Middle frontal gyrus (tissue), 1 donor: Measurements from ENCODE around the gene TMEM92.
"Not testable (repeated sequence)": the region's sequence is repeated elsewhere in the genome, so short reads cannot be mapped to it uniquely, and the experiment has no call there.

Experiments used
- DNase-seq: peaks from one replicate; pipeline ENCODE4 v3.0.0-alpha.2; 2015; ENCODE audit warnings: low spot score; ENCODE audit errors: extremely low spot score

TMEM92 gene

GRCh38 chr17:50262001-50262794, 12.1 kb upstream of the TMEM92 start:
- DNase-seq, result no peak

DNA sequence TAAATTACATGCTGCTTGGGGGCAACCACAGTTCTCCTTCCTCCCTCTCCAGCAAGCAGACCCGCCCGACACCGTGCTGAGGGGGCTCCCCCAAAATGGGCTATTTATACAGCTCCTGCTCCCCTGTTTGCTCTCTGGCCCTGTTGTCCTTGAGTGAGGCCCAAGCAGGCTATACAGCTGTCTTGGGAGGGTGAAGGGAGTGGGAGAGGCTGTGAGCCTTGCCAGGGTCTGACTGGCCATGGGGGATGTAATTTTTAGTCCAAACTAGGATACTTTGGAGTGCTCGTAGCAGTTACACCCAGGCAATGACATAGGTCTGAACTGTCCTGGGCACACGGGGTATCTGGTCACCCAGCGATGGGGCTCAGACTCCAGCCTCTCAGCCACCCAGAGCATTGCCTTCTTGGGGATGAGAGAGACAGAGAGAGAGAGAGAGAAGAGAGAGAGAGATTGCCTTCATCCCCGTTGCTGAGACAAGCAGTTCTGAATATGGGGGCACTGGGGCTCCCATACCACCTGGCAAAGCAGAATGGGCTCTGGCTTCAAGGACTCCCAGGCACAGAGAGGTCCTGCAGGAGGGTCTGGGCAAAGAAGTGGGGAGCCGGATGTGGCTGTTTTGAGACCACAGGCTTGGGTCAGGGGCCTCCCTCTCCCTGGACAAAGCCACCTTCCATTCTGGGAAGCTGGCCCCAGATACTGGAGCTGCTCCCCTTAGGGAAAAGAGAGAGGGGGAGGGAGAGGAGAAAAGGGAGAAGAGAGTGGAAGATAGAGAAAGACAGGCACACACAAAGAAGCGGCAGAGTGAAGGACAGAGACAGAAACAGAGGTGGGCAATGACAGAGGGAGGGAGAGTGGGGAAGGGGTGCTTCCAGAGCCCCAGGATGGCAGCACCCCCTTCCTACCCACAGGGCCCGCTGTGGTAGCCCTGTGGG, 10.7 kb upstream of the TMEM92 start:
- no peak for DNase-seq

DNA sequence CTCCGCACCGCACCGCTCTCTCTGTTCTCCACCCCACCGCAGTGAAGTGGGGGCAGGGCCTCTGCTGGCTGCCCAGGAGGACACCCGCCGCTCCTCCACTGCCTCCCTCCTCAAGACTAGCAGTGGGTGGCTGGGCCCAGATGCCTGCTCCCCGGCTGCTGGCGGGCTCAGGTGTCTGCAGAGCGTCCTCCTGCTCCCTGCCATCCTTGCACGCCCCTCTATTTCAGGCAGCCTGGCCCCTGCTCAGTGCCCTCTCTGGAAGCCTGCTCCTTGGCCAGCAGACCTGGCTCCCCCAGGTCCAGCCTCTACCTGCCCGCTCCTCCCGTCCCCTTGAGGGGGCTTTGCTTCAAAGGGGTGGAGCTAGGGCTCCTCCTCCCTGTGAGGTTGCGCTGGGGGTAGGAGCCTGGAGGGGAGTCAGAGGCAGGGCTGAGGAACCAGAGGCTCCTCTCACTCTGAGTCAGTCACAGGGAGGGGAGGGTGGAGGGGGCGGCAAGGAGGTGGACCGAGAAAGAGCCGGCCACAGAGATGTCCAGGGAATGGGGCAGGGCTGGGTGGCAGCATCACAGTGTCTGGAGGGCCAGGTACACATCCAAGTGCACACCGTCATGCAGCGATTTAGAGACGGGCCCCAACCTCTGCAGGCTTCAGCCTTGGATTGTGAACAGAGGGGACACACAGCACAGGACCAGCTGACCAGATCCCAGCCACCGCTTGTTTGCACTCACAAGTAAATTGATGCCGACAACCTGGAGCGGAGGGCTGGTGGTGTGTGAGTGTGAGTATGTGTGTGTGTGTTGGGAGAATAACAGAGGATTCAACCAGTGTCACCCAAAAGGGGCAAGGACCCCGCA, 9.8 kb upstream of the TMEM92 start:
- no peak for DNase-seq

- DNase-seq, result no peak
Measured at GRCh38 chr17:50265212-50265611, 9.1 kb upstream of the TMEM92 start.

DNA sequence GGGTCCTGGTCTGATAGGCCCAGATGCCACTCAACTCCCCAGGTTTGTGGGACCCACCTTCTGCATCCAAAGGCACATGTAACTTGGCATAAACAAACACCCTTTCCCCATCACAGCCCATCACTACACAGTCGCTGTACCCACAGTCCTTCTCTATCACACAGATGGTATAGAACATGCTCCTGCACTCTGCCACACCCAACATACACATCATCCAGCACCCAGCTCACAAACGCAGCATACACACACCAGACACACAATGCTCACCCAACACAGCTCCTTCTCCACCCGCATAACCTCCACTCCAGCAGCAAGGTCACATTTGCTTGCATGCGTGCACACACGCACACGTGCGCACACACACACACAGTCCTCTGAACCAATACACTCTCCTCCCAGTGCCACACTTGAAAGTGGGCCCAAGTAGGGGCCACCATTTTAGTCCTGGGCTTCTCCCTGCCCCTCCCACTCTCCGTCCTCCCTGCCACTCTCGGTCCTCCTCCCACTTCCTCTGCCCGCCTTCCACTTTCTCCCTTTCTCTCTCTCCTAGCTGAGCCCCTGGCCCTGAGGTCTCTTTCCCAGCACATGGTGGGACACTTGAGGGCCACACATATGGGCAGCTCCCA, 8.5 kb upstream of the TMEM92 start:
- no peak for DNase-seq

DNA sequence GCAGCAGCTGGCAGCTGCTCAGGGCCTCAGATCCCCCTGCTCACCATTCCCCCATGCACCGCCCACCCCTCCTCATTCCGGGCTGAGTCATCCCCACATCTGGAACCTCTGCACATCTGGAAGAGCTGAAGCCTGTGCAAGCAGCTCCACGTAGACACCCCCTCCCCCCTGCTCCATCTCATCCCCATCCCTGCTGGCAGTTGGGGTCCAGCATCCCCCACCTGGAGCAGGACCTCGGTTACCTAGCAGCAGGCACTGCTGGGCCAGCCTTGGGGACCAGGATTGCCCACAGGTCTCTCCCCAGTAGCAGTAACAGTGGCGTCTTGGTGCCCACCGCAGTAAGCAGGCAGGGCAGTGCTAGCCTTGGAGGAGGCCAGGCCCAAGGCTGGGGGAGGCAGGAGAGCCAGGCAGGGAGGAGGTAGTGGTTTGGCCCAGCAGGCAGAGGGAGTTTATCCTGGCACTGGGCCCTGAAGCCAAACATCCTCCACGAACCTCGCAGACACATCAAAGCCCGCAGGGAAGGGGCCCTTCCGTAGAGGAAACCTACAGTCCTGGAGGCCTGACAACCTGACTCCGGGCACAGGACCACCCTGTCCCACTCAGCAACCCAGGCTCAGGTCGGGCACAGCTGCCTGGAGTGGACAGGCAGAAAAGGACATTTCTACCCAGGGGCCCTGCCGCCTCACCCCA, 7.7 kb upstream of the TMEM92 start:
- no peak for DNase-seq

- no peak for DNase-seq
Measured at GRCh38 chr17:50267074-50267841, 7.0 kb upstream of the TMEM92 start.

GRCh38 chr17:50268026-50268425, 6.2 kb upstream of the TMEM92 start:
- DNase-seq, result no peak

DNA sequence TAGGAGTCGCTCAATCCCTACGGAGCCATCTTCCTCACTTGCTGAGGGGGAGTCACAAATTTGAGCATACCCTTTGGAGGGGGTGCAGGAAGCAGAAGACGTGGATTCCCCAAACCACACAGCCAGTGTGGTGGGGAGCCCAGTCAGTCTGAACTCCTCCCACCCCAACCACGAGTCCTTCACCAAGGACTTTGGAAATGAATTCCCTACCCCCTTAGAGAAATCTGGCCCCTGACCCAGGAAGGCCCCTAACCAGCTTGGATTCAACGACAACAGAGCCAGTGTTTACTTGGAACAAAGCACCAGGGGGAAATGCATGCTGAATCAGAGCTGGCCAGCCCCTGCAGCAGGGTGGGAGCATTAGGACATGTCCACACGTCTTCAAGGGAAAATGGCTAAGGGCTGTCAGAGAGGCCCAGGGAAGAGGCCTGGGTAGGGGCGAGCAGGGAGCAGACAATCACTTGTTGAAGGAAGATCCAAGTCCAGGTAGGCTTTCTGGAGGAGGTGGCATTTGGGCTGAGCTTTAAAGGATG, 5.5 kb upstream of the TMEM92 start:
- DNase-seq, result no peak

DNA sequence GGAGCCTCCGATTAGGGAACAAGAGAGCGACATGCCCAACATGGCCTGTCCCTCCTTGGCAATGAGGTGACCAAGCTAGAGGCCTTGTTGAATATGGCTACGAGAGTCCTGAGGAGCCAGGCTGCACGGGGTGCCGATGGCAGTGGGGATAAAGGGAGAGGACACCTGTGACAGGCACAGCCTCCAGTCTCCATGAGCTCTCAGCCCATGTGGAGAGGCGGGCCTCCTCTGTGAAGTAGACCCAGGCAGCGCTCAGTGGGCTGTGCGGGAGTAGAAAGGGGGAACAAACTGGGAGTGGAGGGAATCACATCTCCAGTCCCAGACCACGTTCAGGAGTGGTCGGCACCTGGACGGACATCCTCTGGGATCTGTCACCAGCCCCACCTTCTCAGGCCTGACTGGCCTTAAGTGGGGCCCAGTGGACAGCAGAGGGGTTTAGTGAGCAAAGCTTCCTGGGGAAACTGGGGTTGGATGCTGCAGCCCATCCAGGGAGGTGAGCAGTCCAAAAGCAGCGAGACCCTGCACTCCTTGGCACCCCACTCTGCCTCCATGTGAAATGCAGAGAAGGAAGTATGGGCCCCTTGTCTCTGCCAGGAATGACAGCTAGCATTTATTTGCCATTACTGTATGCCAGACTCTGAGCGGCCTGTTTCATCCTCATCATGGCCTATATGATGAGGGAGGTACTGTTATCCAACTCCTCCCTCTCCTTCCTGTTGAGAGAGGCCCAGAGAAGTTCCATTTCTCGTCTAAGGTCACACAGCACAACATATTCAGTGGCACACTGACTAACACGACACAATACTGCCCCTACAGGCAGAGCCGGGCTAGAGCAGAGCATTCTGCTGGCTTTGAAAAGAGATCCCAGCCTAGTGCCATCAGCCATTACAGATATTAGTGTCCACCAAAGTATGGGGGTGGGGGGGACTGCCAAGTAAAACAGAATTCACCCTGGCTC, 4.5 kb upstream of the TMEM92 start:
- DNase-seq, result no peak

DNA sequence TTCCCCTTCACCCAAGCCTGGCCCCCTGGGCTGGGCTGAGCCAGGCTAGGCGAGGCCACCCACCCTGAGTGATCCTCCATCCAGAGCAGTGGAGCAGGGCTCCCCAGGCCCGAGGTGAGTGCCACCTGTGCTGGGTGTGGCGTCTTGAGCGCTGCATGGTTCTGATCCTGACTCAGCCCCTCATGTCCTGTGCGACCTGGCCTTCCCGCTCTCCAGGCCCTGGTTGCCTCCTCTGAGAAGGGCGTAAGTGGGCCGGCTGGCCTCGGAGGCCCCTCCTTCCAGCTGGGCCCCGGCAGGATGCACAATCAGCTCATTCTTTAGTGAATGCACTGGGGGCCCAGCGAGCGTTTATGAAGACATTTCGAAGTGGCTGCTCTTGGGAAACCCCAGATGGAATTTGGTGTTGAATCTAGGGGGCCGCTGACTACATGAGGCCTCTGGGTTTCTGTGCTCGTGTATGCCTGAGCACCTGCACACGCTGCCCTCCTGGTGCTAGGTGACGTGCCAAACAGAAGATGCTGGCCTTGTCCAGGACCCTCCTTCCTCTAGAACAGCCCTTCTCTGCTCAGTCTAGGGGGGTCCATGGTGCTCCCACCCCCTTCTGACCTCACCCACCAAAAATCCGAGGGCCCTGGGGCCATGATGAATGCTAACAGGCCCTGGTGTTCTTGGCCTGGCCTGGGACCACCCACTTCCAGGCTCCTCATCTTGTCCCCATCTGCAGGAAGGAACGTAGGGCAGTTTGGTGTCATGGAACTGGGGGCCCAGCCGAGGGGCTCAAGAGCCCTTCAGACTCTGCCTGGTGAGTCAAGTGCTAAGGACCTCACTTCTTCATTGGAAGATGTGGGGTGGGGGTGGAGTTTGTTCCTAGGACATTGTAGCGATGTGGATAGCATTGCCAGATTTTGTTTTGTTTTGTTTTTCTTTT, 3.6 kb upstream of the TMEM92 start:
- no peak for DNase-seq

GRCh38 chr17:50271363-50271750, 2.9 kb upstream of the TMEM92 start:
- DNase-seq, result not testable (repeated sequence)

- DNase-seq, result no peak
Measured at GRCh38 chr17:50272246-50272645, 2.0 kb upstream of the TMEM92 start.

GRCh38 chr17:50272711-50273653, 1.3 kb upstream of the TMEM92 start:
- no peak for DNase-seq

DNA sequence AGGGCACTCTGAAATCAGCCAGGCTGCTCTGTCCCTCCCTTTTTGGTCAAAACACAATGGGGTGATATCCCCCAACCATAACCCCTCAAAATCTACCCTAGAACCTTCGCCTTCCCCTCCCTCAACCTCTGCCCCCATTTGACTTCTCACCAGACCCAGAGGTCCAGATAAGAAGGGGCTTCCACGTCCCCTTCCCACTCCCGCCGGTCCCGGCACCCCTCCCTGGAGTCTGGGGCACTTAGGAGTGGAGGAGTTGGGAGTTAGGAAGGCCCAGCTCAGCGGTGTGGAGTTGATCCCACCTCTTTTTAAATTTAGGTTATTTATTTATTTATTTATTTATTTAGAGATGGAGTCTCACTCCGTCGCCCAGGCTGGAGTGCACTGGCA, 619 bp upstream of the TMEM92 start:
- no peak for DNase-seq

DNA sequence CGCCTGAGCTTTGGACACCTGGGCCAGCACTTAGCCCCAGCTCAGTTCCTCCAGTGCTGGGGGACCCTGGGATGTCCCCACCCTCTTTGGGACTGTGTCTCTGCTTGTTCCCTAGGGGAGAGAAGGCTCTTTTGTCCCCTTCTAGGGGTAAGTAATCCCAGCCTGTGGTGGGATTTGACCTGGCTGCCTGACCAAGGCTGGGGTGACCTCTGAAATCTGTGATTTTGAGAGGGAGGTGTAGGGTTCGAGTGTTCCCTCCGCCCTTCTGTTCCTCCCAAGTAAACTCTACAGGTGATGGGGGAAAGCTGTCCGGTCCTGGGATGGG, 593 bp downstream of the TMEM92 start:
- no peak for DNase-seq
